Coronary artery (tissue), 2 donors: Measurements from ENCODE around the gene AGBL5.
"Not testable (repeated sequence)": the region's sequence is repeated elsewhere in the genome, so short reads cannot be mapped to it uniquely, and the experiment has no call there.

Experiments
- DNase-seq: peaks from one replicate; pipeline ENCODE4 v3.0.0-alpha.2; 2017; ENCODE audit warnings: low spot score
- H3K27ac ChIP-seq, 2 donors: fragments of 200-600 bp; sonication (generic); one replicate each; pipeline ENCODE4 v1.5.1; 2016 to 2019
- H3K4me3 ChIP-seq: fragments of 200-600 bp; sonication (generic); 2 replicates; pipeline ENCODE4 v1.5.1; 2016; ENCODE audit warnings: mild to moderate bottlenecking, moderate library complexity
- CTCF ChIP-seq: fragments of 200-600 bp; sonication (generic); IDR thresholded peaks from one replicate; pipeline ENCODE4 v1.5.1; 2019; ENCODE audit warnings: antibody characterized with exemption

Gene AGBL5

GRCh38 chr2:27099334-27099955 is 48.0 kb downstream of the AGBL5 start:
- no peak for TF ChIP-seq CTCF
- DNase-seq = no peak
- no peak overlapping the region for H3K27ac ChIP-seq
- H3K4me3 ChIP-seq = no peak overlapping the region

- DNase-seq = no peak
- no peak for TF ChIP-seq CTCF
- Histone ChIP-seq H3K27ac (no peak overlapping the region), H3K4me3 (no peak overlapping the region)
Measured at GRCh38 chr2:27100036-27100435, 48.6 kb downstream of the AGBL5 start.

- H3K4me3 ChIP-seq = no peak overlapping the region
- TF ChIP-seq CTCF = no peak
- no peak overlapping the region for H3K27ac ChIP-seq
- DNase-seq = no peak
Measured at GRCh38 chr2:27102329-27102728, 50.9 kb downstream of the AGBL5 start.

GRCh38 chr2:27105981-27106380 is 54.5 kb downstream of the AGBL5 start:
- H3K4me3 ChIP-seq = no peak overlapping the region
- H3K27ac ChIP-seq = no peak overlapping the region
- no peak for DNase-seq
- TF ChIP-seq CTCF = no peak

GRCh38 chr2:27108221-27108620 is 56.8 kb downstream of the AGBL5 start:
- no peak for TF ChIP-seq CTCF
- no peak overlapping the region for H3K27ac ChIP-seq
- no peak overlapping the region for H3K4me3 ChIP-seq
- no peak for DNase-seq

GRCh38 chr2:27109083-27109482 is 57.6 kb downstream of the AGBL5 start:
- no peak for TF ChIP-seq CTCF
- H3K27ac ChIP-seq = no peak overlapping the region
- no peak for DNase-seq
- no peak overlapping the region for H3K4me3 ChIP-seq

- not testable (repeated sequence) for H3K4me3 ChIP-seq, DNase-seq, H3K27ac ChIP-seq
Measured at GRCh38 chr2:27110603-27111352, 59.3 kb downstream of the AGBL5 start.

- not testable (repeated sequence) for DNase-seq, H3K4me3 ChIP-seq, H3K27ac ChIP-seq
Measured at GRCh38 chr2:27111392-27112078, 60.1 kb downstream of the AGBL5 start.
